ENCODE results near the gene THRB. TPM values are rescaled to one million over a fixed set of nuclear protein-coding genes. Genes with fewer than 3 reads are reported as not detected.

The THRB gene
- total RNA-seq, 1 donor from 2014 or later: 19.7 TPM

DNA sequence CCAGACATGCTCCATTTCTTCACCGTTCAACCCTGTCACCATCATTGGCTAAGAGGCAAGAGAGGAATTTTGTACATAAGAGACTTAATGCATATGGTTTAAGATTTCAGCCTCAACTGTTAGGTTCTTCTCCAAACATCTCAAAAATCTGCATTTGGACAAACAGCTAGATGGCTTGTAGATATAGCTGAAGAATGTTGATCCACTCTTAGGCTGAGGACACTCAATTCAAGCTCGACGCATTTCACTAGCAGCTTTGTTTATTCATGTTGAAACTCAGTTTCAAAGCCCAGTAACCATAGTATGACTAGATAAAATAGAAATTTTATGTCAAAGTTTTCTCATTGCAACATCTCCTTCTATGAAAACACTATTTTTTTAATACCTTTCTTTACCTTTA, 208.2 kb downstream of the THRB start:
- Histone ChIP-seq H3K4me1 (peaks cover 21% of the 10 kb centered on the region), H3K9me3 (no peaks in the 10 kb centered on the region), H3K4me3 (no peak overlapping the region), H3K27ac (no peak overlapping the region), H3K27me3 (no peaks in the 10 kb centered on the region), H3K36me3 (no peaks in the 10 kb centered on the region)
- ATAC-seq (no peak), DNase-seq (no peak)
- intact Hi-C loops (cut with DNase I): no loop called here
- TF ChIP-seq, protein P1, sequence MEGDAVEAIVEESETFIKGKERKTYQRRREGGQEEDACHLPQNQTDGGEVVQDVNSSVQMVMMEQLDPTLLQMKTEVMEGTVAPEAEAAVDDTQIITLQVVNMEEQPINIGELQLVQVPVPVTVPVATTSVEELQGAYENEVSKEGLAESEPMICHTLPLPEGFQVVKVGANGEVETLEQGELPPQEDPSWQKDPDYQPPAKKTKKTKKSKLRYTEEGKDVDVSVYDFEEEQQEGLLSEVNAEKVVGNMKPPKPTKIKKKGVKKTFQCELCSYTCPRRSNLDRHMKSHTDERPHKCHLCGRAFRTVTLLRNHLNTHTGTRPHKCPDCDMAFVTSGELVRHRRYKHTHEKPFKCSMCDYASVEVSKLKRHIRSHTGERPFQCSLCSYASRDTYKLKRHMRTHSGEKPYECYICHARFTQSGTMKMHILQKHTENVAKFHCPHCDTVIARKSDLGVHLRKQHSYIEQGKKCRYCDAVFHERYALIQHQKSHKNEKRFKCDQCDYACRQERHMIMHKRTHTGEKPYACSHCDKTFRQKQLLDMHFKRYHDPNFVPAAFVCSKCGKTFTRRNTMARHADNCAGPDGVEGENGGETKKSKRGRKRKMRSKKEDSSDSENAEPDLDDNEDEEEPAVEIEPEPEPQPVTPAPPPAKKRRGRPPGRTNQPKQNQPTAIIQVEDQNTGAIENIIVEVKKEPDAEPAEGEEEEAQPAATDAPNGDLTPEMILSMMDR (IDR thresholded peaks at IDR 0.05): no peak

- H3K4me1 ChIP-seq: no peaks in the 10 kb centered on the region
- TF ChIP-seq, protein P1 (IDR thresholded peaks at IDR 0.05): no peak
- no peak overlapping the region for H3K27ac ChIP-seq
- ATAC-seq: no peak
- intact Hi-C loops (cut with DNase I): no loop called here
- H3K9me3 ChIP-seq: no peaks in the 10 kb centered on the region
- no peaks in the 10 kb centered on the region for H3K27me3 ChIP-seq
- DNase-seq: no peak
- no peaks in the 10 kb centered on the region for H3K36me3 ChIP-seq
- H3K4me3 ChIP-seq: no peak overlapping the region
Measured at GRCh38 chr3:24278543-24278942, 216.1 kb downstream of the THRB start.

GRCh38 chr3:24273491-24273890, 221.2 kb downstream of the THRB start:
- H3K27me3 ChIP-seq: no peaks in the 10 kb centered on the region
- intact Hi-C loops (cut with DNase I): no loop called here

DNA sequence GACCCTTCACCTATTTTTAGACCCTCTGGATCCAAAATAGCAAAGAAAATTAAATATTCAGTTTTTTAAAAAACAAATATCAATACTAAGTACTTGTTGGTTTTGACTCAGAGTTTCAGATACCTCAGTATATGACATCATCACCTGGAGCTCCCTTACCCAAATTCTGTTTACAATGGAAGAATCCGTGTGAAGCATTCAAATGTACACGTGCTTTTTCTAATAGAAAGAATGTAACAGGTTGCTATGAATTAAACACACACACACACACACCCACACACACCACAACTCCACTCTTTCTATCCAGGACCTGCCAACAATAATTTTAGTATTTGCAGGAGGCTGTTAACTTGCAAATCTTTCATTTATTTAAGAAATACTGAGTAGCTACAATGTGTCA, 221.8 kb downstream of the THRB start:
- no peaks in the 10 kb centered on the region for H3K27me3 ChIP-seq
- no peak overlapping the region for H3K4me3 ChIP-seq
- no peak for ATAC-seq
- no peaks in the 10 kb centered on the region for H3K36me3 ChIP-seq
- H3K27ac ChIP-seq: no peak overlapping the region
- intact Hi-C loops (cut with DNase I): no loop called here
- TF ChIP-seq, protein P1 (IDR thresholded peaks at IDR 0.05): no peak
- no peaks in the 10 kb centered on the region for H3K9me3 ChIP-seq
- no peaks in the 10 kb centered on the region for H3K4me1 ChIP-seq
- no peak for DNase-seq

More at GRCh38 chr3:24273491-24273890, 221.2 kb downstream of the THRB start:
- no peak overlapping the region for H3K27ac ChIP-seq
- no peak for ATAC-seq
- H3K9me3 ChIP-seq: no peaks in the 10 kb centered on the region
- H3K36me3 ChIP-seq: no peaks in the 10 kb centered on the region
- no peaks in the 10 kb centered on the region for H3K4me1 ChIP-seq
- TF ChIP-seq, protein P1 (IDR thresholded peaks at IDR 0.05): no peak
- H3K4me3 ChIP-seq: no peak overlapping the region
- DNase-seq: no peak

DNA sequence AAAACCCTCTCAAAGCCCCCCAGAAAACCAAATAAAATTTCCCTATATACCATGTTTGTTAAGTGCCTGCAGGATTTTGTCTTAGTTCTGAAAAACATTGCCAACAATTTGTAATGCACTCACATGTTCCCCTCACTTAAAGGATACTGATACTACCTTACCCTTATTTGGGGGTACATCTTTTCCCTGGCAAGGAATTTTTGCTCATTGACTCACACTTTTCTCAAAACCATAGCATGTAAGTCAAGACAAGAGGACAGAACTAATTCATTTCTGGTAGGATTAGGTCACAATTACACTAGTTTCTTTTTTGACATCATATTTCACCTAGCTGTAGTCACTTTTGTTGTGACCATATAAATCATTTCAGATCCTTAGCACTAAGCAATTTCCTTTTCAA, 222.2 kb downstream of the THRB start:
- H3K36me3 ChIP-seq: no peaks in the 10 kb centered on the region
- H3K4me1 ChIP-seq: no peaks in the 10 kb centered on the region
- H3K4me3 ChIP-seq: no peak overlapping the region
- ATAC-seq: no peak
- DNase-seq: no peak
- H3K27me3 ChIP-seq: no peaks in the 10 kb centered on the region
- H3K9me3 ChIP-seq: no peaks in the 10 kb centered on the region
- H3K27ac ChIP-seq: no peak overlapping the region
- TF ChIP-seq, protein P1 (IDR thresholded peaks at IDR 0.05): no peak
- intact Hi-C loops (cut with DNase I): no loop called here

GRCh38 chr3:24271228-24271627, 223.4 kb downstream of the THRB start:
- Histone ChIP-seq H3K27me3 (no peaks in the 10 kb centered on the region), H3K27ac (no peak overlapping the region), H3K4me1 (no peaks in the 10 kb centered on the region), H3K36me3 (no peaks in the 10 kb centered on the region), H3K9me3 (no peaks in the 10 kb centered on the region), H3K4me3 (no peak overlapping the region)
- ATAC-seq (no peak), DNase-seq (no peak)
- intact Hi-C loops (cut with DNase I): no loop called here
- TF ChIP-seq, protein P1 (IDR thresholded peaks at IDR 0.05): no peak
